ENCODE data around the gene NEK11.

NEK11 gene

GRCh38 chr3:131072845-131073244 is 46.2 kb downstream of the NEK11 start:
- H3K4me3 ChIP-seq (ENCODE audit: low read length): no peak overlapping the region
- no peak for TF ChIP-seq ZNF274 (IDR thresholded peaks at IDR 0.05; ENCODE audit: low read depth, low read length)

GRCh38 chr3:131075632-131076328 is 49.1 kb downstream of the NEK11 start:
- no peak overlapping the region for H3K4me3 ChIP-seq (ENCODE audit: low read length)
- no peak for TF ChIP-seq ZNF274 (IDR thresholded peaks at IDR 0.05; ENCODE audit: low read depth, low read length)

DNA sequence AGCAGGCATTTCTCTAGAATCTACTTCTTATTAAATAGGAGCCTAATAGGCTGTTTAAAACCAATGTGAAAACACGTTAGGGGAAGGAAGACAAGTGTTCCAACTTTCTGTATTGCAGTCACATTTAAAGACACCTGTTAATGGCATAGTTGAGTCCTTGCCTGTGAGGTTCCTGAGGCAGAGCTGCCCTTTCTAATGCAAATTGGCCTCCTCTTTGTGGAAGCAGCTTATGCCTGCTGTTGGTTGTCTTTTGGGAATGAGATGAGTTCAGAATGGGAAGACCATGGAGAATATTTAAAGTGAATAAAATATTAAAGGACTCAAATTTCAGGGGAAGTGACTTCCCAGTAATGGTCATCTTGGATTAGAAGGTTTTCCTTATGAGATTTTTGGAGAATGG is 51.2 kb downstream of the NEK11 start:
- TF ChIP-seq ZNF274 (IDR thresholded peaks at IDR 0.05; ENCODE audit: low read depth, low read length): no peak
- no peak overlapping the region for H3K4me3 ChIP-seq (ENCODE audit: low read length)

DNA sequence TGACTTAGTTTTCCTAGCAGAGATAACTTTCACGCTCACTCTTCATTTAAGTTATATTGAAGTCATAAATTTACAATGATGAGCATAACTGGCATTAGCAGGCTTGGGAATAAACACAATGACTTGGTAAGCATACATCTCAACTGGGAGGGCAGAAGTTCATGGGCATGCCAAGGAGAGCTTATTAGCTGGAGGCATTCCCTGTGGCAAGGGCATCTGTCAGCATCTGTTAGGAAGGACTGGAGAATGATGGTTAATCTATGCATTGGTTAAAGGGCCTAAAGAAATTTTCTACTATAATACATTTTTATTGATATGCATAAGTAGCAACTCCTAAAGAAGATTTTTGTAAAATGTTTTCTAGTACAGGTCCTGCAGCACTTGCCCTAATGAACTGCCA is 52.4 kb downstream of the NEK11 start:
- no peak overlapping the region for H3K4me3 ChIP-seq (ENCODE audit: low read length)
- no peak for TF ChIP-seq ZNF274 (IDR thresholded peaks at IDR 0.05; ENCODE audit: low read depth, low read length)

GRCh38 chr3:131081224-131081623 is 54.5 kb downstream of the NEK11 start:
- no peak overlapping the region for H3K4me3 ChIP-seq (ENCODE audit: low read length)
- TF ChIP-seq ZNF274 (IDR thresholded peaks at IDR 0.05; ENCODE audit: low read depth, low read length): no peak

DNA sequence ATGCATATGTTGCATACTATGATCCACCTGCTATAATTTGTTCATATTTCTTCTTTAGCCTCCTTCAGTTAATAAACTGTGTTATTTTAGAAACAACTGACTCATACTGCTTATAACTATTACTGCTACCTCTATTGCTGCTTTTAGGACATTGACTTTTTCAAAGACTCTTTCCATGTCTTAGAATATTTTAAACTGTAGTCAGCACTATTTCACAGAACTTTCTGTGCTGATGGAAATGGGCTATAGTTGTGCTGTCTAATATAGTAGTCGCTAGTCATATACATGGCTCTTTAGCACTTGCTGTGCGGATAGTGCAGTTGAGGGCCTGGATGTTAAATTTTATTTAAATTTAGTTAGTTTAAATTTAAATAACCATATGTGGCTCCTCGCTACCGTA is 55.6 kb downstream of the NEK11 start:
- H3K4me3 ChIP-seq (ENCODE audit: low read length): no peak overlapping the region
- TF ChIP-seq ZNF274 (IDR thresholded peaks at IDR 0.05; ENCODE audit: low read depth, low read length): no peak

- TF ChIP-seq ZNF274 (IDR thresholded peaks at IDR 0.05; ENCODE audit: low read depth, low read length): no peak
- no peak overlapping the region for H3K4me3 ChIP-seq (ENCODE audit: low read length)
These were observed 56.5 kb downstream of the NEK11 start for GRCh38 chr3:131082871-131083863.

DNA sequence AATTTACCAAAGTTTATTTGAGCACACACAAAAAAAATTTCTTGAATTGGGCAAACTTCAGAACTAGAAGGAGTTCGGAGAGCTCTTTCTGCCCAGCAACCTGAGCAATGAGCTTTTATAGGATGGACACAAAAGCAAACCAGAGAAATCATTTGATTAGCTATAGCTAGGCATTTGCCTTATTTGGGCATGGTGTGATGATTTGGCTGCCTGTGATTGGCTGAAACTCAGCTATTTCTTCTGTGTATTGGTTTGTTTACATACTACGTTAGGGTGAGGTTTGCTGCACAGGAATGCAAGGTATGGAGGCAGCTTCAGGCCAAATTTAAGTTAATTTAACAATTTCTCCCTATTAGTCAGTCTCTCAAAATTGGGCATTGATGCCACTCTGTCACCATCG is 65.1 kb downstream of the NEK11 start:
- H3K4me3 ChIP-seq (ENCODE audit: low read length): no peak overlapping the region
- no peak for TF ChIP-seq ZNF274 (IDR thresholded peaks at IDR 0.05; ENCODE audit: low read depth, low read length)

- no peak for TF ChIP-seq ZNF274 (IDR thresholded peaks at IDR 0.05; ENCODE audit: low read depth, low read length)
- no peak overlapping the region for H3K4me3 ChIP-seq (ENCODE audit: low read length)
These were observed 81.2 kb downstream of the NEK11 start for GRCh38 chr3:131107637-131108433.

DNA sequence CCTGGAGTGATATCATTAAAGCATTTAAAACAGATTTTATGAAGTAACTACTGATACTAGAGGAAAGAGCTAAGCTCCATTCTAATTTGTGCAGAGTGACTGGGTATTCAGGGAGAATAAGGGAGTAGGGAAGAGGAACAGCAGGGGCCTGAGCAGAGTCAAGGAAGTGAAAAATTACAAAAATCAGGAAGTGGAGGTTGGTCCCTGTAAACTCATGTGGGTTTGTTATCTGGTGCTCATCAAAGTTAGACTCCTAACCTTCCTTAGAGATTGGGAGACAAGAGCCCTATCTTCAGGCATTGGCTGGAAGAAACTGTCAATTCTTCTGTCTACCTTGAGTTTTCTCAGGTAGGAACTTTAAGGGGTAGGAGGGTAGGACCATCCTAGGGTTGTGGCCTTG is 82.5 kb downstream of the NEK11 start:
- H3K4me3 ChIP-seq (ENCODE audit: low read length): no peak overlapping the region
- no peak for TF ChIP-seq ZNF274 (IDR thresholded peaks at IDR 0.05; ENCODE audit: low read depth, low read length)

DNA sequence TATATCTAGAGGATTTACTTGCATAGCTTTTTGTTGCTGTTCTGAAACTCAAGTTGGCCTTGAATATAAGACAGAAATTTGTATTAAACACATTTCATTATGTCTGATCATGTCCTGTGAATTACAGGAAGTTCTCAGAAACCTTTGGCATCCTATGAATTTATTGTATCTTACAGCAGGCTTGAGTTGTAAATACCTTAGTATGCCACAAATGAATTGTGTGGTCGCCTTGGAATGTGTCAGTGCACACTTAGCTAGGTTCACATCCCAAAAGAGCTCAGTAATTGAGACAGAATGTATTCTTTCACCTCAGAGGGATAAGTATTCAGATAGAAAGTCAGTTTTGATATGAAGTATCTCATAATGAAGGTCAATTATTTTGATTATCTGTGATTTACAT is 83.4 kb downstream of the NEK11 start:
- H3K4me3 ChIP-seq (ENCODE audit: low read length): no peak overlapping the region
- no peak for TF ChIP-seq ZNF274 (IDR thresholded peaks at IDR 0.05; ENCODE audit: low read depth, low read length)

DNA sequence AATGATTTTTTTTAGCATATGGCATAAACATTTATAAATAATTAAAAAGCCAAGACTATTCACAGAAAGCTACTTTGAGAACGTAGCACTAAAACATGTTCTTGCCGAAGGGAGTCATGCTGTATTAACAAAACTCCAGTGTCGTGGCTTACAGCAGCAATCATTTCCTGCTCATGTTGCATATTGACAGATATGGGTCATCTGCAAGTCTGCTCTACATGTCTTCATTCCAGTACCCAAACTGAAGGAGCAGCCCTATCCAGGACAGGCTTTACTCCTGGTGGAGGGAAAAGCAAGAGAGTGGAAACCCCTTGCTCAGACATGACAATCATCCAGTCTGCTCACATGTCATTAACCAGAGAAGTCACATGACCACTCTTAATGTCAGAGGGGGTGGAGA is 87.6 kb downstream of the NEK11 start:
- no peak overlapping the region for H3K4me3 ChIP-seq (ENCODE audit: low read length)
- no peak for TF ChIP-seq ZNF274 (IDR thresholded peaks at IDR 0.05; ENCODE audit: low read depth, low read length)

DNA sequence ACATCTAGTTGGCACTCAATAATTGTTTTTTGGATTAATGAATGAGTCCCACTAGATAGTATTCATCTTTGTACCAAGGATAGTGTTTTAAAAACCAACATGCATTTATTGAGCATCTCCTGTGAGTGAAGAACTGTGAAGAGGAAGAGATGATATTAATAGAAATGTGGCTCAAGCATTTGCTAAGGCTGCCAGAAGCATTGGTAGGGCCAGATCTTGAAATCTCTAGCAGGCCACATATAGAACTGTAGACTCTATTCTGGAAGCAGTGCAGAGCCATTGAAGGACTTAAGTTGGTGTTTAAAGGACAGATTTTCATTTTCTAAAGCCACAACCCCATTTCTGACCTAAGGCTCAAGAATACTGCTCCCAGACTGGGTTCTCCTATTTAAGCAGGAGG is 99.0 kb downstream of the NEK11 start:
- no peak overlapping the region for H3K4me3 ChIP-seq (ENCODE audit: low read length)
- TF ChIP-seq ZNF274 (IDR thresholded peaks at IDR 0.05; ENCODE audit: low read depth, low read length): no peak

GRCh38 chr3:131140891-131141290 is 114.2 kb downstream of the NEK11 start:
- no peak for TF ChIP-seq ZNF274 (IDR thresholded peaks at IDR 0.05; ENCODE audit: low read depth, low read length)
- H3K4me3 ChIP-seq (ENCODE audit: low read length): no peak overlapping the region

Data from GM08714 (cell line).